ENCODE results near the gene ADH1C.
A peak's percentile ranks its signal among the peaks of the same experiment; 100 is the strongest.
"Not testable (repeated sequence)": the region's sequence is repeated elsewhere in the genome, so short reads cannot be mapped to it uniquely, and the experiment has no call there.

Gene ADH1C

DNA sequence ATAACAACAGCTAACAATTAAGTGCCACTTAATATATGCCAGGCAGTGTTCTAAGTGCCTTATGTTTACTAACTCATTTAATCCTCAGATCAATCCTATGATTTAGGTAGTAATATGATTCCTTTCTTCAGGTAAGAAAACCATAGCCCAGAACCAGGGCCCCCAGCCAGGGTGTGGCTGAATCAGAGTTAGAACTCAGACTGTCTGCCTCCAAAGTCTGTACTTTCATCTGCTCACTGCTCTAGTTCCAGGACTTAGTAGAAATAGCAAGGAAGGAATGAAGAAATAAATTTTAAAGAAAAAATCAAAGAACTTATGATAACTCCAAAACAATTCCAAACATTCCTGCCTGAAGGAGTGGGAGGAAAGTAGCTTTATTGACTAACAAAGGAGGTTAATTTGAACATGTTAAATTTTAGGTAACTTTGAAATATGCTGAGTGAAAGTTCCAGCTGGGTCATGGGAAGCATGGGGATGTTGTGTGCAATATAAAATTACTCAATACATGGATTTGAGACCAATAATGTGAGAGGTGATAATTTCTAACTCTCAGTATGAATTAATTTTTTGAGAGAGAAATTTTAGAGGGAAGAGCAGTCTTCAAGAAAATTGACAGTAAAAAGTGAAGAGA is 8.8 kb upstream of the ADH1C start:
- no peak for DNase-seq (ENCODE audit: low read depth)
- no peak overlapping the region for H3K4me3 ChIP-seq (ENCODE audit: low read depth, low read length)

DNA sequence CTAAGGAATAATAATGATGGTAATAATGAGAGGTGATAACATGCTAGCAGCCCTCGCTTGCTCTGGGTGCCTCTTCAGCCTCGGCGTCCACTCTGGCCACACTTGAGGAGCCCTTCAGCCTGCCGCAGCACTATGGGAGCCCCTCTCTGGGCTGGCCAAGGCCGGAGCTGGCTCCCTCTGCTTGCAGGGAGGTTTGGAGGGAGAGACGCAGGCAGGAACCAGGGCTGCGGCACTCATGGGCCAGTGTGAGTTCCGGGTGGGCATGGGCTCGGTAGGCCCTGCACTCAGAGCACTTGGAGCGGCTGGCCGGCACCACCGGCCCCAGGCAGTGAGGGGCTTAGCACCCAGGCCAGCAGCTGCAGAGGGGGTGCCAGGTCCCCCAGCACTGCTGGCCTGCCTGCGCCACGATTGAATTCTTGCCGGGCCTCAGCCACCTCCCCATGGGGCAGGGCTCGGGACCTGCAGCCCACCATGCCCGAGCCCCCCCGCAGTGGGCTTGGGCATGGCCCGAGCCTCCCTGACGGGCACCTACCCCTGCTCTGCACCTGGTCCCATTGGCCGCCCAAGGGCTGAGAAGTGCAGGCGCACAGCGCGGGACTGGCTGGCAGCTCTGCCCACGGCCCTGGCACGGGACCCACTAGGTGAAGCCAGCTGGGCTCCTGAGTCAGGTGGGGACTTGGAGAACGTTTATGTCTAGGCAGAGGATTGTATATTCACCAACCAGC is 7.1 kb upstream of the ADH1C start:
- DNase-seq (ENCODE audit: low read depth), result no peak
- H3K4me3 ChIP-seq (ENCODE audit: low read depth, low read length), result no peak overlapping the region

DNA sequence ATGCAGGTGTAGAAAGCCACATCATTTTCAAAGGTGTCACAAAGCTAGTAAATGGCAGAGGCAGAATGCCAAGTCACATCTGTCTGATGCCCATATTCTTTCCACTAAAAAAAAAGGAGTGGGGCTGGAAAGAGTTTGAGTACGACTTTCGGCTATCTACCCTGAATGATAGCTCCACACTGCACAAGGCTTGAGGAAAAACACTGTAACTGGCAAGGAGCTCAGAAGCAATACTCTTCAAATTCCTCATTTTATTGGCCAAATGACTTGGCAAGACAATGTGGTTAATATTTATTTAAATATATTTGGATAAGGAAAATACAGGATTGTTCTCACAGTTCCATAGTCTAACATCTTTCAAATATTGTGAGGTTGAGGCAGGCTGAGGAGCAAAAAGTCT is 5.4 kb upstream of the ADH1C start:
- no peak overlapping the region for H3K4me3 ChIP-seq (ENCODE audit: low read depth, low read length)
- no peak for DNase-seq (ENCODE audit: low read depth)

DNA sequence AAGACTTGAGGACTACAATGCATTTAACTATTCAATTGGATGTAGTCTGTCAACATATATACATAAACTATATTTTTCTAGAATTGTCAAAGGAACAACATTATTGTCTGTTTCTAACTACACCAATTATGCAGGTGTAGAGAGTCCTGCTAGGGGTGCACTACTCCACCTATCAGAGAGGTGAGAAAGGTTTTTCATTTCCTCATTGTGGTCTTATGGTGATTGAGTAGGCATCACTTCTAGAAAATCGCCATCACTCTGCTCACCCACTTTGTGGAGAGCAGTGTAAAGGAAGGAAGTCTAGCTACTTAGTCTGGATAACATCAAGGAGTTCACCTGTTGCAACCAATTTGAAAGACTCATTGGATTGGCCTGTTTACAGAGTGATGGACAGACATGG is 4.4 kb upstream of the ADH1C start:
- no peak for DNase-seq (ENCODE audit: low read depth)
- no peak overlapping the region for H3K4me3 ChIP-seq (ENCODE audit: low read depth, low read length)

DNA sequence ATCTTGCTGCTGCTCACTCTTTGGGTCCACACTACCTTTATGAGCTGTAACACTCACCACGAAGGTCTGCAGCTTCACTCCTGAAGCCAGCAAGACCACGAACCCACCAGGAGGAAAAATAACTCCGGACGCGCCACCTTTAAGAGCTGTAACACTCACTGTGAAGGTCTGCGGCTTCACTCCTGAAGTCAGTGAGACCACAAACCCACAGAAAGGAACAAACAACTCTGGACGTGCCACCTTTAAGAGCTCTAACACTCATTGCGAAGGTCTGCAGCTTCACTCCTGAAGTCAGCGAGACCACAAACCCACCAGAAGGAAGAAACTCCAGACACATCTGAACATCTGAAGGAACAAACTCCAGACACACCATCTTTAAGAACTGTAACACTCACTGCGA is 3.6 kb upstream of the ADH1C start:
- not testable (repeated sequence) for DNase-seq (ENCODE audit: low read depth); H3K4me3 ChIP-seq (ENCODE audit: low read depth, low read length)

DNA sequence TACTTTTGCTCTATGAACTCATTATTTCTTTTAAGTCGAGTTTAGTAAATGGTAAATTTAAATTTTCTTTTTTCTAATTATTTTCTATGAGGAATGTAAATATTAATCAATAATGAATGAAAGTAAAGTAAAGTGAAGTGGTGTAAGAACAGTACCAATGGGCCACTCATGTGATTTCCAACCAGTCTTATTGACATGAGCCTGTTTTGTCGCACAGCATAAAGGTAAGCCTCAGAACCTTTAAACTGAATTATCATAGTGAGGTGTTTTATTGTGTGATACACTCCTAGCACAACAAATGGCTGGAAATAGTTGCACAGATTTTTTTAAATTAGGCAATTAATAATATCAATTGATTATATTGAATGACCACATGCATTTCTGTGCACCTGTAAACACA is 1.1 kb downstream of the ADH1C start:
- H3K4me3 ChIP-seq (ENCODE audit: low read depth, low read length), result no peak overlapping the region
- no peak for DNase-seq (ENCODE audit: low read depth)

DNA sequence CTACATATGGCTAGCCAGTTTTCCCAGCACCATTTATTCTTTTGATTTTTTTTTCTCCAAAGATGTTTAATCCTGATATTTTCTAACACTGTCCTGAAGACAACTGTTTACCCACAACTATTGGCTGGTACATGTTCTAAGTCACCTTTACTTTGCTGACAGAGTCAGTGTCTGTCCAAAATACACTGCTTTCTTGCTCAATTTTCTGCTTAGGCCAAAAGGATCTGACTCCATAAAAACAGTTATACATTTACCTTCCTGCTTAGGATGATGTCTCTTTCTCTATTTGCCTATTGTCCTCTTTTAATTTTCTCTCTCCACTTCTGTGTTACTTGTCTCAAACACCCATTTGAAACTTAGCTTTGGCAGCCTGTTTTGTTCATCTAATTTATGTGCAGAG is 3.2 kb downstream of the ADH1C start:
- DNase-seq (ENCODE audit: low read depth), result no peak
- no peak overlapping the region for H3K4me3 ChIP-seq (ENCODE audit: low read depth, low read length)

DNA sequence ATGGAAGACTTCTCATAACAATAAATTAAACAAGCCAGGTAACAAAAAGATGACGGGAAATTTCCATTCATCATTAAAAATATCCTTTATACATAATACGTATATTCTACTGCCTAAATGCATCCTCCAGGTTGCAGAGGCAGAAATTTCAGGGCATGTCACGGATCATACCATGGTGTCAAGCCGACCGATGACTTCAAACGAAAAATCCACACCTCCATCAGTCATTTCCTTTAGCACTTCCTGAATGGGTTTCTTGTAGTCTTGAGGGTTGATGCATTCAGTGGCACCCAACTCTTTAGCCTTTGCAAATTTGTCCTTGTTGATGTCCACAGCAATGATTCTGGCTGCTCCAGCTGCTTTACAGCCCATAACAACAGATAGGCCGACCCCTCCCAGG is 9.9 kb downstream of the ADH1C start:
- DNase-seq (ENCODE audit: low read depth); H3K4me3 ChIP-seq (ENCODE audit: low read depth, low read length): not testable (repeated sequence)

DNA sequence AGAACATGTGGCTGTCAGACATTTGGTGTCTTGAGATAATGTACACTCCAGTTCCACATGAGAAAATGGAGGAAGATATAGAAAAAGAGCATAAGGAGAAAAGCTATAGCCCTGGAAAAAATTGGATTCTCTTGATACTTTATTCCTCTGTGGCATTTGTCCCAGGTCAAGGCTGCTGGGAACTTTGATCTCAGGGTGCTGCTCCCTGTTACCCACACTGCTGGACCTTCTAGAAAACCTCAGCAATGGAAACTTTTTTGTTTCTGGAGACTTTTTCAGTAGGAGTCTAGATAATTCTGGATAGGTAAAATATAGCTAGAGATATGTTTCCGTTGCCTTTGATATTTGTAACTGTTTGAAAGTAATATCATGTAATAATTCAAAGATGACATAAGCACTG is 11.1 kb downstream of the ADH1C start:
- no peak for DNase-seq (ENCODE audit: low read depth)
- H3K4me3 ChIP-seq (ENCODE audit: low read depth, low read length), result no peak overlapping the region

DNA sequence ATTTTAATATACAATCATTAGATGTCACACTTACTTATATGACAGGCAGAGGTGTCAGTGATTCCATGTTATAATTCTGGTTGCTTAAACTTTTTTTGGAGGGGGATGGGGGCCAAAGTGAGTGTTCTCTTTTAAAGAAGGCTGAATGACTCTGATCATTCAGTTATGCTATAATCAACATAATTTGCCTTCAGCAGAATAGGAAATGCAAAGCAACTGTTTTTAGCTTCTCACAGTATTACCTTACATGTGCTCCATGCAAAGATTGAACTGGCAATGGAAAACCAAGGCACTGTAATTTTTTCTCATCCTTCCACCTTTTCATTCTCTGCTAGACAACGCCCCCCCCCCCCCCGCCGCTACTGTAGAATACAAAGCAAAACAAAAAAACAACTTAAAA is 13.4 kb downstream of the ADH1C start:
- DNase-seq (ENCODE audit: low read depth), result no peak
- H3K4me3 ChIP-seq (ENCODE audit: low read depth, low read length), result no peak overlapping the region

DNA sequence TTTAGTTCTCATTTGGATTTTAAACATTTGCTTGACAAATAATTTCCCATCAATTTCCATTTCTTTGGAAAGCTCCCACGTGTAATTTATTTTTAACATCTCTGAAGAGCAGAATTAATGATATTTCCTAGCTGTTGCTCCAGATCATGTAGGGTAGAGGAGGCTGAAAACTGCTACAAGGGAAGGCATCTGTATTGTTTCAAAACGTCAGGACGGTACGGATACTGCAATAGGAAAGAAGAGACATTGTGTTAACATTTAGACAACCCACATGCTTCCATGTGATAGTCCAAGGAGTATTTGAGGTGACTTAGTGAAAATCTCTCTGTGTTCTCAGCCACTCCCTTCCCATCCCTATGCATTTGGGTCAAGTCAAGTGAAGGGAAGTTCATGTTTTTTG is 16.0 kb downstream of the ADH1C start:
- no peak overlapping the region for H3K4me3 ChIP-seq (ENCODE audit: low read depth, low read length)
- no peak for DNase-seq (ENCODE audit: low read depth)

DNA sequence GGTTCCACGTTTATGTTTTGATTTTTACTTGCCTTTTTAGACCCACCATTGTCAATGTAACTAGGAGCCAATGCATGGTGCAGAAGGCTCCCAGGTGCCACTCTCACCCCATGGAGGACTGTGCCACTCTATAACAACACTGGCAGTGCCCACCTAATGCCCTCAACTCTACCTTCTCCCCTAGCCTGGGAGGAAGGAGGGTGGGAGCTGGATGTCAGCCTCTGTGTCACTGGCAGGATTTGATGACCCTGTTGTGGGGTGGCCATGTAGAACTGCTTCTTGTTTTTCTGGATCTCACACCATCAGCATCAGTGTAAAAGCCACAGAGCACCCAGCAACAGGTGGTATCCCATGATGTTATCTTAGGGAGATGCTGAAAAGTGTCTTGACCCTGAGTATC is 17.7 kb downstream of the ADH1C start:
- DNase-seq (ENCODE audit: low read depth), result no peak
- H3K4me3 ChIP-seq (ENCODE audit: low read depth, low read length), result no peak overlapping the region

DNA sequence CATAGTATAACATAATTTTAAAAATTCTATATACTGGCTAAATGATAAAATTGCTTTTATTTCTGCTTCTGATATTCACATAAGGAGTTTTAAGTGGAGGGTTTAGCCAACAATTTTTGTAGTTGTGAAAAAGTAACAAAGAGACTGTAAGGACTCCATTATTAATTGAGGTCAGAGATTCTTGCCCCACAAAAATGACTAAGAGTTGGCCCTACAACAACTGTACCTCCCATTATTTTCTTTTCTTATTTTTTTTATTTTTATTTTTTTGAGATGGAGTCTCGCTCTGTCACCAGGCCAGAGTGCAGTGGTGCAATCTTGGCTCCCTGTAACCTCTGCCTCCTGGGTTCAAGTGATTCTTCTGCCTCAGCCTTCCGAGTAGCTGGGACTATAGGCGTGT is 21.9 kb downstream of the ADH1C start:
- no peak for DNase-seq (ENCODE audit: low read depth)
- H3K4me3 ChIP-seq (ENCODE audit: low read depth, low read length), result no peak overlapping the region

DNA sequence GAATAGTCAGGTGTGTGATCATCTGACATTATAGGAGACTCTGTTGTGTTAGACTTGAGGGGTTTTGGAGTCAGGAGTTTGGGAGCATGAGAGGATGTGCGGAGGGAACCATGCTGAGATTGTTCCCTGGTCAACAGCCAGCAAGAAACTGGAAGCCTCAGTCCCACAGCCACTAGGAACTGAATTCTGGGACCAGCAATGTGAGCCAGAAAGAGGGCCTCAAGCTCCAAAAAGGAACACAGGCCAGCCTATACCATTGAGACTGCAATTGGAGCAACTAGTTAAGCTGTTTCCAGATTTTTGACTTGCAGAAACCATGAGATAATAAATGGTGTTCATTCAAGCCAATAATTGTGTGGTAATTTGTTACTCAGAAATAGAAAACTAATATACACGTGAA is 22.7 kb downstream of the ADH1C start:
- DNase-seq (ENCODE audit: low read depth), result no peak
- H3K4me3 ChIP-seq (ENCODE audit: low read depth, low read length), result no peak overlapping the region

DNA sequence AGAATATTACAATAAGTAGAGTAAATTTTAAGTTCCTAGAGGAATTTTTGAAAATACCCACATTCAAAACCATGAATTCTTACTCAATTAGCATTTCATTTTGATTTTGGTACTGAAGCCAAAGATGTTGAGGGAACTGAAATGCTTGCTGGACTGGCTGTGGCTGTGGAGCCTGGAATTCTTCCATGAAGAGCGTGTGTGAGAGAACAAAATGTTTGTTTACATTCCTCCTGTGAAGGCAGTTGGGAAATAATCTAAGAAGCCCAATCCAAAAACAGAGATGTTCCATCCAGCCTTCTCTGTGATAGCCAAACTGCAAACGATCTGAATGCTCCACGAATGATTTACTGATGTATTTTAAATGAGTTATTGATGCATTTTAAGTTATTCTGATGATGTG is 27.6 kb downstream of the ADH1C start:
- no peak overlapping the region for H3K4me3 ChIP-seq (ENCODE audit: low read depth, low read length)
- peak; percentile 81 for DNase-seq (ENCODE audit: low read depth)

DNA sequence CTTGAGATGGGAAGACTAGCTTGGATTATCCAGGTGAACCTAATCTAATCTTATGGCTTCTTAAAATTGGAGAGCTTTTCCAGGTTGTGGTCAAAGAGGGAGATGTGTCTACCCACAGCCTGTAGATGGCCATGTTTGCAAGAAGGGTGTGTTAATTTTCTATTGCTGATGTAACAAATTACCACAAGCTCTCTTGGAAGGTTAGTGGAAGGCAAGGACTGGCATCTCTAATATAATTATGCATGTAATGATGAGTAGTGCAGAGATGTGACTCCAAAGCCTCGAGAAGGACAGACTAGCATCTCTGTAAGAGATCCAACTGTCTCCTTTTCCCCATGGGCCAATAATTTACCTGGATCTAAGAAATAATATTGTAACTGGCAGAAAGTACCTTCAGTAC is 28.2 kb downstream of the ADH1C start:
- no peak overlapping the region for H3K4me3 ChIP-seq (ENCODE audit: low read depth, low read length)
- DNase-seq (ENCODE audit: low read depth), result peak; percentile 1

DNA sequence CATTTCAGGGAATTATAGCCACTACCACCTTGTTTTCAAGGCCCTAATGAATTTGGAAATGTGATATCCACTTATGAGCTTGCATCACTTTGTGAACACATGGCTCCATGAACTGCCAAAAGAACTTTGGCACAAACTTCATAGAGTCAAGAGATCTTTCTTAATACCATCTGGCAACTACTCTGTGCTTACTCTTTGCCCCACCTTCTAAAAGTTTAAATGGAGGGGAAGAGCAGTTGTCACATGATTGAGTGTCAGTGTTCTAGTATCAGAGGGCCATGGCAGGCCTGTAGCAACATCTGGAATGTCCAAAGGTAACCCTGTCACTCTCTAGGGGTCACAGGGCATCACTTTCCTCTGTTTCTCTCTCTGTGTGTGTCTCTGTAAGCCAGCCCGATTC is 28.8 kb downstream of the ADH1C start:
- no peak overlapping the region for H3K4me3 ChIP-seq (ENCODE audit: low read depth, low read length)
- peak; percentile 81 for DNase-seq (ENCODE audit: low read depth)

DNA sequence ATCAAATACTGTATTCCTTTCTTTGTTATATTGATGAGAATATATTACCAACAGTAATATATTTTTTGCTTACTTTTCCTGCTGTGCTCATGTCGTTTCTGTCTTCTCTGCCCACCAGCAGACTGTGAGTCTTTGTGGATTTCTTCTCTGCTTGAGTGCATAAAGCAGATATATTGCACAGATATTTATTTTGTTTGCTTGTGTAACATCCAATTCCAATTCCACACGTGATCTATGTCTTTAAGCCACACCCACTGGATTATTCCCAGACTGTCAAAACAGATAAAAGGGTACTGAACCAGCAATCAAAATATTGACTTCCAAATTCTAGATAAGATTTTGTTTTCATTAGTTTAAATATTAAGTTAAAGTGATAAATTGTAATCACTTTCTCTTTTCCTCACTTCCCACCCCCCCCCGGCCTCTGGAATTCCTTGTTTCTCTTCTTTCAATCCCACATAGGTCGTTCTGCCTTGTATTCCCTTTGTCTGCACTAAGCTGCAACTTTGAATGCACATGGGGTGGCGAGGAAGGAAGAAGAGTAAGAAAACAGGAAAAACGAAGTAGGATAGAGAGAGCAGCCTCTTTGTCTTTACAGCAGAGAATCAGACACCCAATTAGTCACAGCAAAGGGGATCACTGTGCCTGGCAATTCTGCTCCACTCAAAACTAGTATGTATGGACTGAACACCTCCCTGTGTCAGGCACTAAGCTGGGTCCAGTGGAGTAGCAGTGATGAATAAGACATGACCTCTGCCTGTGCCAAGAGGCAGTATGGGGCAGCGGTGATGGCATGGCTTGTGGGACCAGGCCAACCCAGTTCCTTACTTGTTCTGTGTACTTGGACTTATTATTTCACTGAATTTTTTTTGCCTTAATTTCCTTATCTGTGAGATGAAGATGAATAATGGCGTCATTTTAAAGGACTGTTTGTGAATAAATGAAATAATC is 31.0 kb downstream of the ADH1C start, which contains the start of gene ADH1B:
Gene ADH1B, minus strand, starts transcription at position 161 of the 951 bp plus-strand sequence. Its CDS starts 70 bp downstream, at position 91.
- no peak within 1 kb of the TSS for H3K4me3 ChIP-seq (ENCODE audit: low read depth, low read length)
- DNase-seq (ENCODE audit: low read depth), result no peak

DNA sequence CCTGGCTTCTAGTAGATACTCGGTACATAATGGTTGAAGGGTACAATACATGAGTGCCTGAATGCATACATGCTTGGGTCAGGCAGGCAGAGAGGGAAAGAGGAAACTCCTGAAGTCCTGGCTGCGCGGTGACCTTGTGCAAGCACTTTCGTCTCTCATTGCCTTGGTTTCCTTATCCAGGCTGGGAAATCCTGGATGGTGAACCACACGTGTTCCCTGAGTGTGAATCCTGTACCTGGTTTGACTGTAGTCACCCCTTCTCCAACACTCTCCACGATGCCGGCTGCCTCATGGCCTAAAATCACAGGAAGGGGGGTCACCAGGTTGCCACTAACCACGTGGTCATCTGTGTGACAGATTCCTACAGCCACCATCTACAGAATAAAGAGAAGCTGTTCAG is 34.7 kb downstream of the ADH1C start:
- not testable (repeated sequence) for DNase-seq (ENCODE audit: low read depth); H3K4me3 ChIP-seq (ENCODE audit: low read depth, low read length)

DNA sequence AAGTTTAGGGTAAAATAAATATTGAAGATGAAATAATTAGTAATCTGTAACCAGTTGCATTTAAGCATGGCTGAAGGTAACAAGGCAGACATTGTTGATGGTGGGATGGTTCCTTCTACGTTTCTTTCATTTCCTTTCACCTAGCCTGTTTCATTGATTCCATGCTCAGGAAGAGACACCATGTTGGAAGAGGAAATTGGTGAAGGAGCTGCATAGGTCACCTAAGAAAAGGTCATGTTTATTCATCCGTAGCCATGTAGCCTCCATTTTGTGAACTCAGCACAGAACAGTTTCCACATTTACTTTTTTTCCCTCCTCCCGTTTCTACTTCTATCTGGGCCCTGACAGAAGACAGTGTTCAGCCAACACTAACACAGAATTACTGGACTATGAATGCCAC is 35.2 kb downstream of the ADH1C start:
- no peak overlapping the region for H3K4me3 ChIP-seq (ENCODE audit: low read depth, low read length)
- DNase-seq (ENCODE audit: low read depth), result no peak
